NCI-H345 (cell line): ENCODE results near the gene FGGY.

ENCODE experiments used
- DNase-seq: peaks from one replicate; lab custom pipeline; 2025; lab: John Stamatoyannopoulos, UW

Gene FGGY

DNA sequence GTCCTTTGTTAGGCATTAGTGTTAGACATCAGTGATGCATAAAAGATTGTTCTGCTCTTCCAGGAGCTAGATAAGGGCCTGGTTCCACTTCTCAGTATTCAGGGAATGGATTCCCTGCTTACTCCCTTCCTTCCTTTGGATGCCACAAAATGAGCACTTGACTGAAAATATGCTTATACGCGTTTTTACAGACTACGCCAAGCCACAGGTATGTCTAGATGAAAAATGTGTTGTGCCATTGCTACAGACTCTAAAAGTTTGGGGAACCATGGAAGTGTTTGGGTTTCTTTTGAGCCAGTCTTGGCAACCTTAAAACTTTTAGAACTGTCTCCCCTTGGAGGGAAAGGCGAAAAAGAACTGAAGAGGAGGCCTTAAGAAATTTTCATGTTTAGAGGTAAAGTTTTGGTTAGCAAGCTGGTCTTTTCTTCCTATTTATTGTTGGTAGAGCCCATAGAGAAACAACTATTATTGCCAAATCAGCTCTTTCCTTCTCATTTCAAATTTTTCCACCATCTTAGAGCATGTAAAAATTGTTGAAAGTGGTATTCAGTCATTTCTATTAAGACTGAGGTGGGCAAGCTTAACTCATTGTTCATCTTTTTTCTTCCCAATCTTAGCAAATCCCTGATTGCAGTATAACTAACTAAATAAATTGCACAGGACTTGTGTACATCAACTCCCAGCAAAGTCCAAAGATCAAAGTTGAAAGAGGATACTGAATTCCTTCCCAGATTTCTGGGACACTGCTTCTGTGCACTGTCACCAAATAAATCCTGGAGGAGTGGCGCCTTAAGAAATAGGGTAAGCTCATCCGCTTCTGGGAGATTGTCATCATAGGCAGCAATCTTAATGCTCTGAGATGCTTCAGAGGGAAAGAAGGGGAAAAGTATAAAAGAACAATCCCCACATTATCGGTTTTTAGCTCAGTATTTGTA lies 18.9 kb downstream of the FGGY start:
- DNase-seq, result no peak

DNA sequence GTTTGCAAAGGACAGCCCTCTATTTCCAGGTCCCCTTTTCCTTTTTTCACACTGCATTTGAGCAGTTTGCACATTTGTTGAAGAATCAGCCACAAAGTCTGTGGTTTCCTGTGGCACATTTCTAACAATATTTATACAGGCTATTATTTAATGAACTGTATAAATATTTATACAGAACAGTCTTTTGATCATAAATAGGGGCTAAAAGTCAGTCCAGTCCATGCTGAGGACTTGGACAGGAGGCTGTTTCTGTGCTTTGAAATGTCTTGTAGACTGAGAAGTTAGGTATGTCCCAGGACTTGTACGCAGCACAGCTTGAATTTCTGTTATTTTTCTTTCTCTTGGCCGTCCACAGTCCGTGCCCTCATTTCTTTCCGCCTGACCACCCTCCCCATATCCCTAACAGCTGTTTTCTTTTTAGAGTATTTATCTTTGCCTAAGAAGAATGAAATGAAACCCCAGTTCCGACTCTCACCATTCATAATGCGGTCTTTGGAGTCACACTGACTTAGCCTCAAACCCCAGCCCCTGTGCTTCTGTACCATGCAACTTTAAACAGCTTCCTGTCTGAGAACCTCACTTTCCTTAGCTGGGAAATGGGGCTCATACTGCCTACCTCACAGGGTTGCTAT lies 19.7 kb downstream of the FGGY start:
- DNase-seq, result no peak

DNA sequence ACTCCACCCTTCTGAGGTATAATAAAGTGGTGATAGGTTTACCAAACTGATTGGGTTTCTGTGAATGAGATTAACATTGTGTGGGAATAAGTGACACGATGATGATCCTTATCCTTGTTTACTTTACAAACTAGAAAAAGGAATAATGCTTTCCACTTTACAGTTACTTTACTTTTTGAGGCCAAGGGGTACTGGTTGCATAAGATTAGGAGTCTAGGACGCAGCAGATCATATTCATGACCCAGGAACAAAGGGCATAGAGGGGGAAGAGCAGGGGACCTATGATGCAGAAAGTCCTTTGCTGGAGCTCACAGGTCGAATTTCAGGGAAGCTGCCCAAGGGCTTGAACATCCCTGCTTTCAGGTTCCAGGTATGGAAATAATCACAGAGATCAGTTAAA lies 20.4 kb downstream of the FGGY start:
- DNase-seq, result no peak

DNA sequence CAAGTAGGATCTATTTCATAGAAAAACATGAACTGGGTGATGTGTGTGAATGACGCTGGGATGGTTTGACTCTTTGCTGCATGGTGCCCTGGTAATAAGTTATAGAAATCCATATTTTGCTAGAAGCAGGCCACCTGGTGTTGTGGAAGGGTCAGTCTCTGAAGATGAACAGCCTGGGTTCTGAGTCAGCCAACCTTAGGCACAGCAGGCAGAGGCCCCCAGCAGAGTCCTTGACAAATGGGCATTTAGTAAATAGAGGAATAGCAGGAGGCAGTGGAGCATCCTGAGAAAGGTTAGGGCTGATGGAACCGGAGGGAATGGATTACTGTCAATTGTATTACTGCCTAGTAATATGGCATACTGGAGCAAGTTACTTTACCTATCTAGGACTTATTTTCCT lies 20.9 kb downstream of the FGGY start:
- DNase-seq, result no peak

DNA sequence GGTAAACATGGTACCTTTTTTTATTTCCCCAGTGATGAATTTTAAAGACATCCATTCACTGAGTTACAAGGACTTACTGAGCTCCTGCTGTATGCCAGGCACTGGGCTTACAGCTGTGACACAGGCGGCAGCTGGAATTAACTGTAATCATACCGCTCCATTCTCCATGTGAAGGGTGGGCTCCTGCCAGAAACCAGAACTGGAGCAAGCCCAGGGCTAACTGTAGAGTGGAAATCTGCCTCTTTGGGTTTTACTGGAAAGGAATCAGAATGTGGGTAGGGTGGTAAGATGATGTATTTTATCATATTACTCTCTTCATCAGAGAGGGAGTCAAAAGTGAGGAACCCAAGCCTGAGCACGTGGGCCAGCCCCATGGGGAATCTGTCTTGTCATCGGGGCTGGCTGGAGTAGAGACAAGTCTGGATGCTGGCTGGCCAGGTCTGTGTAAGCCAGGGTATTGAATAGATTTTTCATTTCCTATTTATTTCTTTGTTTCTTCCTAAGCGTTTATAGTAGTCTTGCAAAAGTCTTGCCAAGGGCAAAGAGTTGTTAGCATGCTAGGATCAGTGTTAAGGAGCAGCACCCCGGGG lies 21.5 kb downstream of the FGGY start:
- DNase-seq, result no peak

DNA sequence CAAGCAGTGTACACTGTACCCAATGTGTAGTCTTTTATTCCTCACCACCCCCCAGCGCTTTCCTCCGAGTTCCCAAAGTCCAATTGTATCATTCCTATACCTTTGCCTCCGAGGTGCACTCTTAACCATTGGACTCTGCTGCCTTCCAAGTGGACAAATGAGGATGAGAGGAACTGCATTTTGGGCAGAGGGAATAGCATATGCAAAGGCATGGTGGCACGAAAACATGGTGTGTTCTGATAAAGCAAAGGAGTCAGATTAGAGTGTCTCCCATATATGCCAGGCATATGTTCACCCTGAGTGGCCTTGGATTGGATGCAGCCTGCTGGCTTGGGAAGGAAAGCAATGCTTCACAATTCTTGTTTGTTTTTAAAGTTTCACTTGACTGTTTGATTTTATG lies 25.5 kb downstream of the FGGY start:
- DNase-seq, result no peak

DNA sequence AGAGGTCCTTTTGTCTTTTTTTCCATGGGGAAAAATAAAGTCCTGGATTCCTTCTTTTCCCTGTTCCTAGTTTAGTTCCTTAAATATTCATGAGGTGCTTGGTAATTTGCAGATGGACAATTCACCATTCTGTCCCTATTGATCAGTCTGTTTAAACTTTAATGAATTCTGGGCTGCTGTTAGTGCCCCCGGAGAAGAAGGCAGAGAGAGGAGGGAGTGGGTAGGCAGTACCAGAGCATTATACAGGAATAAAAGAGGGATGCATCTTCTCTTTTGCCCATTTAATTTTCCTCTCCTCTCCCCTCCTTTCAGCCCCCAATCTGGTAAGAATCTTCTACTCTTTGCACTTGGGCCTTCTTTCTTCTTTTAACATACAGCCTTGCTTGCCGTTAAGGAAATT lies 25.9 kb downstream of the FGGY start:
- no peak for DNase-seq

DNA sequence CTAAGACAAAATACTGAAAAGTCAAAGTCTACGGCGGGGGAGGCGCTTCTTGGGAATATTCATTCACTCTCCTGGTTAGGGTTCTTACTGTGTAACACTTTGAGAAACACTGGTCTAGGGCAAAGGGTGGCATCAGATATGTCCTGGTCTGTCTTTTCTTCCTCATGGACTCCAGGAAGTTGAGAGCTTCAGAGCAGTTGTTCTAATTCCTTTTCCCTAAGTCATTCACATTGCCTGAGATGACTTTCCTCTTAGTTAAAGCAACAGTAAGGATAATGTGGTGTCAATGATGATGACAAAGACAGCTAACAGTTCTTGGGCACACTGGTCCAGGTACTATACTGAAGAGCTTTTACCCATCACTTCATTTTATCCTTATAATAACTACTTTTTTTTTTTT lies 27.0 kb downstream of the FGGY start:
- no peak for DNase-seq

DNA sequence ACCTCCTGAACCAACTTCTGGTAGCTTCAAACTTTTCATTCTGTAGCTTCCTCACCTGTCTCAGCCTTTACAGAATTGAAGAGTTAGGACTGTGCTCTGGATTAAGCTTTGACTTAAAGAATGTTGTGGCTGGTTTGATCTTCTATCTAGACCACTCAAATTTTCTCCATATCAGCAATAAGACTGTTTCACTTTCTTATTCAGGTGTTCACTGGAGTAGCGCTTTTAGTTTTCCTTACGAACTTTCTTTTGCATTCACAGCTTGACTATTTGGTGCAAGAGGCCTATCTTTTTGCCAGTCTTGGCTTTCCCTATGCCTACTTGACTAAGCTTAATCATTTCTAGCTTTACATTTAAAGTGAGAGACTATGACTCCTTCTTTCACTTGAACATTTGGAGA lies 31.5 kb downstream of the FGGY start:
- no peak for DNase-seq

DNA sequence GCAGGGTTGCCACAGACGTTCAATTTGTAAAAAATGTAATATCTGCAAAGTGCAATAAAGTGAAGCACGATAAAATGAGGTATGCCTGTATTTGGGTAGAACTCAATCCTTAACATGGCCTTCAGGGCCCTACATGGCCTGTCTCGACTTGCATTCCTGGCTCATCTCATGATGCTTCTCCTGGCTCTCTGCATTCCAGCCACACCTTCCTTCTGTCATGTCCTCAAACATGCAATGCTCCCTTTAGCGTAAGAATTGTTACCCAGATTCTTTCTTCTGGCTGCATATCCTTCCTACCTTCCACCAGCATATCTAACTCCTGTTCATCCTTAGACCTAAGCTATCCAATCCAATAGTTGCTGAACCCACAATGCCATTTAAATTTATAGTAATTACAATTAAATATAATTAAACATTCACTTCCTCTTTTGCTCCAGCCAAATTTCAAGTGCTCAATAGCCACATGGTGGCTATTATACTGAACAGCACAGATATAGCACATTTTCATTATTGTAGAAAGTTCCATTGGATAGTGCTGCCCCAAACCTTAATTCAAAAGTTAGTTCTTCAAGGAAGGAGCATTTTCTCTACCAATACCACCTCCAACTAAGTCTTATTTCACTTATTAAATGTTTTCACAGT lies 32.6 kb downstream of the FGGY start:
- DNase-seq, result no peak

DNA sequence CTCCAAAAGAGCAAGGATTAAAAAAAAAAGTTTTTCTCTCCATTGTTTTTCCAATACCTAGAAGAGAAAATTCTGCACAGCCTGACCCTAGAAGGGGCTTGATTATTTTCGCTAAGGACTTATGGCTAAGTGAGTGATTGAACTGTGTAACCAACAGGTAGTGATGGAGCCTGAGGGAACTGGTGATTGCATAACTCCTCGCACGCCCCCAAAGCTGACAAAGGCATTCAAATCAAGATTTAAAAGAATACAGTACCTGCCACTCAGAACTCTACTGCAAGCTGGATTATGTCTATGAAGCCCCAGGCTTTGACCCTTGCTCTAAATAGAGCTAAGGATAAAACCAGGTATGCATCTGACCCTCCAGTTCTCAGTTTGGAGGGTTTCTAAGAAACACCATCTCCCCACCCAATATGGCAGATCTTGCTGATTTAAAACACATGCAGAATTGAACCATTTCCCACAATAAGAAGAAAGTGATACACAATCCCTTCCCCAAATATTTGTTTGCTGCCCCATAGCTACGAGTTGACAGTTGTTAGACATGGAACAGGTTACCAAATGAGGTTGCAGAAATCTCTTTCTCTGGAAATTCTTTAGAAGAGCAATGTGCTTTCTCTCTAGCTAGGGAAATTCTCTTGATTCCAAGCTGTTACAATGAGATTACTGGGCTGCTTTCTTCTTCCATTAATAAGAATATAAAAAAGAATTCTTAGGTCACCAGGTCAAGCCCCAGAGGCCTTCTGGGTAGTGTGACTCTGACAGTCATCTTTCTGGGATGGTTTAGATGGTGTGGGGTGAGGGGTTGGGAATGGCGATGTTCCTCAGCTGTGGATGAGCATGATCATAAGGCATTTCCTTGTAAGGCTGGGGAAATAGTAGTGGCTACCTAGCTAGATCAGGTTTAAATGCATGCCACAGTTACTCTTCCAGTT lies 35.1 kb downstream of the FGGY start:
- no peak for DNase-seq

DNA sequence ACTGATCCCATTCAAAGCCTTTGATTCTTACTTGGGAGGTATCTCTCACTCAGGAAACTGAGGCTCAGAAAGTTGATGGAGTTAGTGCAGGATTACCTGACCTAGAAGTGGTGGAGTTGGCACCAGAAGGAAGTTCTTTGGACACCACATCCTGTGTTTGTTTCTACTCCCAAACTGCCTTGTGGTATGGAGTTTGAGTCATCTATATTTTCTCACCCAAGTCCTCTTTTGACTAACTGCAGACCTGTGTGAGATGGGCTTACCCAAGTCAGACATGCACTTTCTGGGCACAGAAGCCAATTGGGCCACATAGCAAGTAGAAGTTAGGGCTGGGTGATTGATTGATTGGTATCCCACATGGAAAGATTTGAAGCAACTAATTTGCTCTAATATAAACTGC lies 36.1 kb downstream of the FGGY start:
- DNase-seq, result no peak

DNA sequence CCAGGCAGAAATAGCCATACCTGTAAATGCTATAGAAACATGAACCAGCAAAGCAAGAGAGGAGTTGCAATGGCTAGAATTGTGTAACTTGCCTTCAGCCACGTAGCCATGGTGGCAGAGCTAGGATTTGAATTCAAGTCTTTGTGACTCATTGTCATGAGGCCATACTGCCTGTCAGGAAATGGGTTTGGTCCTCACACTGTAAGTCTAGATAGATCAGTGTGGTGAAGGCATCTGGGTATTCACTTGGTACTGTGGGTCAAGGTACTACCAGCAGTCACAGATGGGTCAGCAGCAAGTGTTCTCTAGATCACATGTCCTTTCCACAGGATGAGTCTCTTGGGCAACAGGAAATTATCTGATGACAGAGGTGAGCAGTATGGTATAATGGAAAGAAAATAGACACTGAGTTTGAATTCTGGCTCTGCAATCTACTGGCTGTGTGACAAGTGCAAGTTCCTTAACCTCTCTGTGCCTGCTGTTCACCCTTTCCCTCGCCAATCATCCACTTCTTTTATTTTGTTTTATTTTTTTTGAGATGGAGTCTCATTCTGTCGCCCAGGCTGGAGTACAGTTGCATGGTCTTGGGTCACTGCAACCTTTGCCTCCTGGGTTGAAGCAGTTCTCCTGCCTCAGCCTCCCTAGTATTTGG lies 36.9 kb downstream of the FGGY start:
- no peak for DNase-seq

DNA sequence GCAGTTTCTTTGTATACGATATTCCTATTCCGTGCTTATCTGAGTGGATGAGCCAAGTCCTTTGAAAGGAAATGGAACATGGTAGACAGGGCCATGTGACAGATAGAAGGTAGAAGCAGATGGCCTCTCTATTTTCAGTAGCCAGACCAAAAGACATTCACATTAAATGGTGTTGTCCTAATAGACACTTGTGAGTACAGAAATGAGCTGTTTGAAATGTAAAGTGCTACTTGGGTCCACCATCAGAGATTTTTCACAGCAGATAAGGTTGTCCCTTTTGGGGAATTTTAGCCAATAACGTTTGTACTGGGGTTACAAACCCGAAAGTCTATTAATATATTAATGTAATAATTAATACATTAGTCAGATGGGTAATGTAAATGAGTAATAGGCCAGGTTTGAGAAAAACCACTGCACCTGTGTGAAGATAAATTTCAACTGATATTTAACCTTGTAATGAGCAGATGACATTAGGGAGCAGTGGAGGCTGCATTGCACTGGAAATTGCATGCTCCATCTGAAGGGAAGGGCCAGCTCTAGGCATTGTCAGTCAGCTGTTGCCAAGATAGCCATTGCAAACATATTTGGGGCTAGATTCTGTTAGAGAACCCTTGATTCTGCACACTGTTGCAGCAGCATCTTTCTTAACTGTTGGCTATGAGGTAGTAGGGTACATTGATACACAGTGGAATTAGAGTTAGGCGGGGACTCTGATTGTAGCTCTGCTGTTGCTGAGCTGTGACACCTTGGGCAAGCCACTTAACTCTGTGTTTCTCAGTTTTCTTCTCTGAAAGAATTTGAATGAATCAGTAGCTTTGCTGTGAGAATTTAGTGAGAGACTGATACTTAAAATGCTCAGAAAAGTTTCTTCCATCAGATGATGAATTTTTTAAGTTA lies 43.8 kb downstream of the FGGY start:
- DNase-seq, result no peak

DNA sequence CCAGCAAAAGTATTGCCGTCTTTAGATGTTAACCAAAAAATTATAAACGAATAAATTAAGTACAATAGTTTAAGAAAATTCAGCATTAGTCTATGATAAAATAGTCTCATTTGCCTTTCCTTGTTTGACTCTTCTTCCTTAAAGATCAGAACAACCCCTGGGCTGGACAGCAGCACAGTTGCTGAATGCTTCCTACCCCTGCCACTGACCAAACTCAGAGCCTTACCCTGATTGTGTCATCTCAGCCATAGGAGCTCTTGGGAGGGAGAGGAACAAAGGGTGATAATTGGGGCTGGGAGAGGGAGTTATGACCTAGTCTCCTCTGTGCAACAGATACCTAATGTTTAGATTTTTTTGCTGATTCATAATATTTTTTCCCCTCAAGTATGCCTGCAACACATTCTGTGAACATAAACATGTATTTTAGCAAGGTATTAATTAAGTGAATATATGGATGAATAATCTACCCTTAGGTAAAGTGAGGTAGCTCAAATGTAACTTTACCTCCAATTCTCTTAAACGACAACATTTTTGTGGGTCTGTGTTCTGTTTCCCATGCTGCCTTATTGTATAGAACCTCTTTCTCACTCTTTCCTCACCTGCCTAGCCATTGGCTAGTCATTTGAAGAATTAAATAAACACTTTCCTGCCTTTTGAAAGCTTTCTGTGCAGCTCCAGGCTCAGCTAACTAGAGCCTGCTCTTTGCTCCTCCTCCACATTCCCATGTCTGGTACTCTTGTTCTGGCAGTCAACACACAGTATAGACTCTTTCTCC lies 46.1 kb downstream of the FGGY start:
- DNase-seq, result no peak

DNA sequence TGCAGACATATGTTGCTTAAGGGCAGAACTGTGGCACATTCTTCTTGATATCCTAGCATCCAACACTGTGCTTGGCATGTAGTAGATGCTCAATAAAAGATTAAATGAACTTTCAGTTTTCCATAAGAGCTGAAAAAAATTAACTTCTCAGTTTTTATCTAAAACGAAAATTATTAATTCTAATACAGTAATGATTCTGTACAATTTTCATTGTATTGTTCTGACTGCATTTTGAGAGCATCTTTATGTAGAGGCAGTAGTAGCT lies 46.6 kb downstream of the FGGY start:
- DNase-seq, result no peak

DNA sequence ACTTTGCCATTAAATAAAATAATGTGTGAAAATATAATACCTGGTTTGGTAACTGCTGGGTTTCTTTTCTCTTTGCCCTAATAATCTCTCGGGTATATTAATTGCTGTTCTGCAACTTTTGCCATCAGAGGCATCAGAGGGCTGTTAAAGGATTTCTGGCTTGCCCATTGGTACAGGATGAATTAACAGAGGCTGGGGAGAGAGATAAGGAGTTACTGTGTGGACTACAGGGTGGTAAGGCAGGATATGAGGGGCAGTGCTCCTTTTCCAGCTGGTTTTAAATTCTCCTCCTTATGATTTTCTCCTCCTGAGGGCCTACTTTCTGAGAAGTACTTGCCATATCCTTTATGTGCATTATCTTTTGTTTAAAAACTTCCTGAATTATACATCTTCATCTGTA lies 48.3 kb downstream of the FGGY start:
- DNase-seq, result no peak

DNA sequence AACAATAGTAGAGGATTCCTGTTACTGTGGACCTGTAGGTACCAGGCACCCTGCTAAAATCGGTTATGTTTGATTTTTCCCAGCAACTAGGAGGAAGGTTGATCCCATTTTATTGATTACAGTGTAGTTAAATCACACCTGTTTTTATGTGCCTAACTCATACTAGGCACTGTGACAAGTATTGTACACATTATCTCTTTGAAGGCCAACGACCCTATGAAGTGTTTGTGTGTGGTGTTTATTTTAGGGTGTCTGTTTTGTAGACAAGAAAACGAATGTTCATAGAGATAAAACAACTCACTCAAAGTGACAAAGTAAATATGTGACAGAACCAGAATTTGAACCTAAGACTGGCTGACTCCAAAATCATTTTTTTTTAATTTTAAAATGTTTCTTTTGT lies 49.5 kb downstream of the FGGY start:
- peak; percentile 15 for DNase-seq

DNA sequence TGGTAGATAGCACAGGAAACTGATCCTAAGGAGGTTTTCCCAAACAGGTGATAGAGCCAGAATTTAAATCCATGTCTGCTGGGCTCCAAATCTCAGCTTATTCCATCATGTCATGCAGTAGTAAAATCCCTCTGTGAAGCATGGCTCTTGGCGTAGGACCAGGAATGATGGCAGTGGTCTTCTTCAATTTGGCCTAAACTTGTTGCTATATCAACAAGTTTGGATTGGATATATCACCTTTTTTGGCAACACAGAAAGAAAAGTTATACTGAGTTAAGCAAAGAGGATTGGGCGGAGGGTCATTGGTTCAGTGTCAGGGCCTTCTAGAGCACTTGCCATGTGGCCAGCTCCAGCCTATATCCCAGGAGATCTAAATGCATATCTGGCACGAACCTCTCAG lies 52.2 kb downstream of the FGGY start:
- DNase-seq, result no peak

DNA sequence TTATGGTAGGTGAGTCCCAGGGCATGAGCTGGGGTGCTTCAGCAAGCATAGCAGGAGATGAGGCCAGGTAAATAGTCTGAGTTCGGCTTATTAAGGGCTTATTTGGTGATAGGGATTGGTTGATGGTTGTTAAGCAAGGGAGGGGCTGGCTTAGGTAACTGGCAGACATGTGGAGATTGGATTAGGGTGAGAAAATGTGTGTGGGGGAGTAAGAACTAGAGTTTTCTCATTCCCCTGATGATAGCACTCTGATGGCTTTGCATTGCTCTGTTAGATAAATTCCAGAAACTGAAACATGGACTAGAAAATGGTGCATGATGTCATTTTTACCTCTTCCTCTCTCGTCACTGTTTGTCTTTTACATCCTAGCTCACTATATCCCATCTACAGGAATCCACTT lies 53.6 kb downstream of the FGGY start:
- DNase-seq, result no peak
